ENCODE results near the gene GPRC5D.

The GPRC5D gene

GRCh38 chr12:12901158-12901791 lies 50.7 kb downstream of the GPRC5D start:
- Histone ChIP-seq H3K27me3 (ENCODE audit: control insufficient read depth, insufficient read depth, low read length) (no peaks in the 10 kb centered on the region), H3K4me1 (ENCODE audit: control insufficient read depth, insufficient read depth, low read length) (peaks cover 44% of the 10 kb centered on the region), H3K9me3 (replicated peaks; ENCODE audit: low read length) (no peaks in the 10 kb centered on the region), H3K4me3 (ENCODE audit: low read length) (peak overlapping the region; percentile 32), H3K4me2 (ENCODE audit: low read length) (peak overlapping the region; percentile 74), H3K9ac (ENCODE audit: low read depth, low read length) (peak overlapping the region; percentile 76), H3K36me3 (ENCODE audit: insufficient read depth, low read length) (peaks cover 5% of the 10 kb centered on the region)

- Histone ChIP-seq H3K9me3 (replicated peaks; ENCODE audit: low read length) (no peaks in the 10 kb centered on the region), H3K9ac (ENCODE audit: low read depth, low read length) (peak overlapping the region; percentile 47), H3K27me3 (ENCODE audit: control insufficient read depth, insufficient read depth, low read length) (no peaks in the 10 kb centered on the region), H3K4me1 (ENCODE audit: control insufficient read depth, insufficient read depth, low read length) (peaks cover 49% of the 10 kb centered on the region), H3K4me2 (ENCODE audit: low read length) (peak overlapping the region; percentile 74), H3K36me3 (ENCODE audit: insufficient read depth, low read length) (peaks cover 4% of the 10 kb centered on the region), H3K4me3 (ENCODE audit: low read length) (peak overlapping the region; percentile 26)
Observed at GRCh38 chr12:12900786-12901157, 51.2 kb downstream of the GPRC5D start.

- H3K36me3 ChIP-seq (ENCODE audit: insufficient read depth, low read length) = no peaks in the 10 kb centered on the region
- H3K4me1 ChIP-seq (ENCODE audit: control insufficient read depth, insufficient read depth, low read length) = peaks cover 55% of the 10 kb centered on the region
- no peaks in the 10 kb centered on the region for H3K27me3 ChIP-seq (ENCODE audit: control insufficient read depth, insufficient read depth, low read length)
- no peak overlapping the region for H3K4me3 ChIP-seq (ENCODE audit: low read length)
- H3K4me2 ChIP-seq (ENCODE audit: low read length) = peak overlapping the region; percentile 47
- no peaks in the 10 kb centered on the region for H3K9me3 ChIP-seq (replicated peaks; ENCODE audit: low read length)
- peak overlapping the region; percentile 35 for H3K9ac ChIP-seq (ENCODE audit: low read depth, low read length)
Observed at GRCh38 chr12:12899530-12900380, 52.2 kb downstream of the GPRC5D start.

- H3K4me2 ChIP-seq (ENCODE audit: low read length) = no peak overlapping the region
- peaks cover 55% of the 10 kb centered on the region for H3K4me1 ChIP-seq (ENCODE audit: control insufficient read depth, insufficient read depth, low read length)
- no peak overlapping the region for H3K4me3 ChIP-seq (ENCODE audit: low read length)
- H3K9ac ChIP-seq (ENCODE audit: low read depth, low read length) = no peak overlapping the region
- H3K9me3 ChIP-seq (replicated peaks; ENCODE audit: low read length) = no peaks in the 10 kb centered on the region
- H3K36me3 ChIP-seq (ENCODE audit: insufficient read depth, low read length) = no peaks in the 10 kb centered on the region
- no peaks in the 10 kb centered on the region for H3K27me3 ChIP-seq (ENCODE audit: control insufficient read depth, insufficient read depth, low read length)
Observed at GRCh38 chr12:12898911-12899511, 53.0 kb downstream of the GPRC5D start.

GRCh38 chr12:12898136-12898717 lies 53.7 kb downstream of the GPRC5D start:
- Histone ChIP-seq H3K4me2 (ENCODE audit: low read length) (no peak overlapping the region), H3K27me3 (ENCODE audit: control insufficient read depth, insufficient read depth, low read length) (no peaks in the 10 kb centered on the region), H3K9me3 (replicated peaks; ENCODE audit: low read length) (no peaks in the 10 kb centered on the region), H3K9ac (ENCODE audit: low read depth, low read length) (no peak overlapping the region), H3K36me3 (ENCODE audit: insufficient read depth, low read length) (no peaks in the 10 kb centered on the region), H3K4me3 (ENCODE audit: low read length) (no peak overlapping the region), H3K4me1 (ENCODE audit: control insufficient read depth, insufficient read depth, low read length) (peaks cover 55% of the 10 kb centered on the region)

- Histone ChIP-seq H3K4me2 (ENCODE audit: low read length) (no peak overlapping the region), H3K27me3 (ENCODE audit: control insufficient read depth, insufficient read depth, low read length) (no peaks in the 10 kb centered on the region), H3K4me1 (ENCODE audit: control insufficient read depth, insufficient read depth, low read length) (peaks cover 59% of the 10 kb centered on the region)
Observed at GRCh38 chr12:12897302-12897701, 54.7 kb downstream of the GPRC5D start.

GRCh38 chr12:12896260-12896659 lies 55.7 kb downstream of the GPRC5D start:
- no peaks in the 10 kb centered on the region for H3K36me3 ChIP-seq (ENCODE audit: insufficient read depth, low read length)
- no peak overlapping the region for H3K4me3 ChIP-seq (ENCODE audit: low read length)
- H3K9ac ChIP-seq (ENCODE audit: low read depth, low read length) = no peak overlapping the region
- H3K4me1 ChIP-seq (ENCODE audit: control insufficient read depth, insufficient read depth, low read length) = peaks cover 53% of the 10 kb centered on the region
- H3K9me3 ChIP-seq (replicated peaks; ENCODE audit: low read length) = no peaks in the 10 kb centered on the region
- H3K4me2 ChIP-seq (ENCODE audit: low read length) = peak overlapping the region; percentile 12
- H3K27me3 ChIP-seq (ENCODE audit: control insufficient read depth, insufficient read depth, low read length) = no peaks in the 10 kb centered on the region

More at GRCh38 chr12:12897302-12897701, 54.7 kb downstream of the GPRC5D start:
- H3K9ac ChIP-seq (ENCODE audit: low read depth, low read length) = no peak overlapping the region
- no peaks in the 10 kb centered on the region for H3K9me3 ChIP-seq (replicated peaks; ENCODE audit: low read length)
- no peaks in the 10 kb centered on the region for H3K36me3 ChIP-seq (ENCODE audit: insufficient read depth, low read length)
- H3K4me3 ChIP-seq (ENCODE audit: low read length) = no peak overlapping the region

GRCh38 chr12:12893438-12893837 lies 58.5 kb downstream of the GPRC5D start:
- H3K9me3 ChIP-seq (replicated peaks; ENCODE audit: low read length) = no peaks in the 10 kb centered on the region
- peak overlapping the region; percentile 70 for H3K4me3 ChIP-seq (ENCODE audit: low read length)
- no peaks in the 10 kb centered on the region for H3K36me3 ChIP-seq (ENCODE audit: insufficient read depth, low read length)
- H3K4me1 ChIP-seq (ENCODE audit: control insufficient read depth, insufficient read depth, low read length) = peaks cover 39% of the 10 kb centered on the region
- no peaks in the 10 kb centered on the region for H3K27me3 ChIP-seq (ENCODE audit: control insufficient read depth, insufficient read depth, low read length)
- no peak overlapping the region for H3K9ac ChIP-seq (ENCODE audit: low read depth, low read length)
- H3K4me2 ChIP-seq (ENCODE audit: low read length) = peak overlapping the region; percentile 90

GRCh38 chr12:12892681-12893141 lies 59.3 kb downstream of the GPRC5D start:
- no peaks in the 10 kb centered on the region for H3K27me3 ChIP-seq (ENCODE audit: control insufficient read depth, insufficient read depth, low read length)
- peaks cover 38% of the 10 kb centered on the region for H3K4me1 ChIP-seq (ENCODE audit: control insufficient read depth, insufficient read depth, low read length)
- peak overlapping the region; percentile 90 for H3K4me2 ChIP-seq (ENCODE audit: low read length)
- H3K36me3 ChIP-seq (ENCODE audit: insufficient read depth, low read length) = no peaks in the 10 kb centered on the region
- no peaks in the 10 kb centered on the region for H3K9me3 ChIP-seq (replicated peaks; ENCODE audit: low read length)
- H3K9ac ChIP-seq (ENCODE audit: low read depth, low read length) = peak overlapping the region; percentile 93
- peak overlapping the region; percentile 70 for H3K4me3 ChIP-seq (ENCODE audit: low read length)

- Histone ChIP-seq H3K36me3 (ENCODE audit: insufficient read depth, low read length) (no peaks in the 10 kb centered on the region), H3K9ac (ENCODE audit: low read depth, low read length) (peak overlapping the region; percentile 93)
Observed at GRCh38 chr12:12891881-12892355, 60.1 kb downstream of the GPRC5D start.

More at GRCh38 chr12:12891881-12892355, 60.1 kb downstream of the GPRC5D start:
- H3K4me1 ChIP-seq (ENCODE audit: control insufficient read depth, insufficient read depth, low read length) = peaks cover 38% of the 10 kb centered on the region
- peak overlapping the region; percentile 90 for H3K4me2 ChIP-seq (ENCODE audit: low read length)
- no peaks in the 10 kb centered on the region for H3K9me3 ChIP-seq (replicated peaks; ENCODE audit: low read length)
- no peaks in the 10 kb centered on the region for H3K27me3 ChIP-seq (ENCODE audit: control insufficient read depth, insufficient read depth, low read length)
- H3K4me3 ChIP-seq (ENCODE audit: low read length) = peak overlapping the region; percentile 70
